NCI-H2227 (cell line): Measurements from ENCODE around the gene FAM200C.
A peak's percentile ranks its signal among the peaks of the same experiment; 100 is the strongest.
"Not testable (repeated sequence)": the region's sequence is repeated elsewhere in the genome, so short reads cannot be mapped to it uniquely, and the experiment has no call there.

Source experiments
- DNase-seq: peaks from one replicate; lab custom pipeline; 2025; ENCODE audit not compliant: unreplicated experiment; lab: John Stamatoyannopoulos, UW

Gene FAM200C

GRCh38 chr5:160399402-160400353 lies at the start of gene FAM200C:
FAM200C (minus strand) TSS chr5:160400054; CDS start chr5:160395490, 4,564 bp downstream.
- DNase-seq, result peak; percentile 92

GRCh38 chr5:160449458-160449857 lies 49.6 kb upstream of the FAM200C start:
- no peak for DNase-seq

- DNase-seq, result no peak
Measured at GRCh38 chr5:160448886-160449285, 49.0 kb upstream of the FAM200C start.

GRCh38 chr5:160445751-160446150 lies 45.9 kb upstream of the FAM200C start:
- no peak for DNase-seq

- DNase-seq, result no peak
Measured at GRCh38 chr5:160445132-160445531, 45.3 kb upstream of the FAM200C start.

- DNase-seq, result no peak
Measured at GRCh38 chr5:160444407-160444806, 44.6 kb upstream of the FAM200C start.

- DNase-seq, result no peak
Measured at GRCh38 chr5:160442824-160443431, 43.1 kb upstream of the FAM200C start.

GRCh38 chr5:160441311-160441781 lies 41.5 kb upstream of the FAM200C start:
- no peak for DNase-seq

- peak; percentile 74 for DNase-seq
Measured at GRCh38 chr5:160439205-160439600, 39.3 kb upstream of the FAM200C start.

- DNase-seq, result peak; percentile 51
Measured at GRCh38 chr5:160438316-160439204, 38.7 kb upstream of the FAM200C start.

- no peak for DNase-seq
Measured at GRCh38 chr5:160437271-160437670, 37.4 kb upstream of the FAM200C start.

- DNase-seq, result not testable (repeated sequence)
Measured at GRCh38 chr5:160436661-160437060, 36.8 kb upstream of the FAM200C start.

- no peak for DNase-seq
Measured at GRCh38 chr5:160436017-160436416, 36.2 kb upstream of the FAM200C start.

- DNase-seq, result no peak
Measured at GRCh38 chr5:160435532-160435931, 35.7 kb upstream of the FAM200C start.

- peak; percentile 73 for DNase-seq
Measured at GRCh38 chr5:160434022-160434531, 34.2 kb upstream of the FAM200C start.

- no peak for DNase-seq
Measured at GRCh38 chr5:160432787-160433186, 32.9 kb upstream of the FAM200C start.

- DNase-seq, result no peak
Measured at GRCh38 chr5:160432196-160432595, 32.3 kb upstream of the FAM200C start.

GRCh38 chr5:160427607-160428006 lies 27.8 kb upstream of the FAM200C start:
- DNase-seq, result no peak

GRCh38 chr5:160423099-160423498 lies 23.2 kb upstream of the FAM200C start:
- no peak for DNase-seq

- peak; percentile 97 for DNase-seq
Measured at GRCh38 chr5:160421625-160422258, 21.9 kb upstream of the FAM200C start, which contains the start of gene PTTG1. PTTG1 (plus strand) TSS chr5:160421855; CDS start chr5:160422313, 458 bp downstream.
